Measurements from ENCODE around the gene POLR3E.

The POLR3E gene

GRCh38 chr16:22322741-22323140, 25.5 kb downstream of the POLR3E start:
- no peak overlapping the region for H3K18ac ChIP-seq (ENCODE audit: low read depth in 1 of 2, low read length in 2 of 2)
- no peak overlapping the region for H3K4ac ChIP-seq (ENCODE audit: low read depth in 1 of 2, low read length in 2 of 2)
- no peaks in the 10 kb centered on the region for H3K9me3 ChIP-seq (ENCODE audit: control insufficient read depth, low read length)
- no peak overlapping the region for H2BK120ac ChIP-seq (ENCODE audit: low read depth, low read length)
- no peak for DNase-seq
- H3K27ac ChIP-seq (ENCODE audit: low read length, poor library complexity, severe bottlenecking), result no peak overlapping the region
- H3K23ac ChIP-seq (ENCODE audit: low read length in 2 of 2), result no peak overlapping the region
- peaks cover 41% of the 10 kb centered on the region for H3K79me1 ChIP-seq (replicated peaks; ENCODE audit: low read length, poor library complexity, severe bottlenecking)
- no peaks in the 10 kb centered on the region for H3K27me3 ChIP-seq (ENCODE audit: control insufficient read depth in 1 of 2, insufficient read depth in 1 of 2, low read length in 2 of 2)
- no peak overlapping the region for H4K8ac ChIP-seq (ENCODE audit: low read length)
- no peak overlapping the region for H2AK5ac ChIP-seq (ENCODE audit: low read length, severe bottlenecking)
- WGBS, result 98% methylated on average over 16 of the region's 17 CpGs
- H3K9ac ChIP-seq (ENCODE audit: low read length), result no peak overlapping the region
- no peak overlapping the region for H3K4me2 ChIP-seq (ENCODE audit: low read length, poor library complexity, severe bottlenecking)
- H2BK5ac ChIP-seq (ENCODE audit: low read depth, low read length, poor library complexity, severe bottlenecking), result no peak overlapping the region
- H3K4me3 ChIP-seq (ENCODE audit: insufficient read depth in 1 of 2, low read depth in 1 of 2, low read length in 2 of 2), result no peak overlapping the region
- peaks cover 69 to 75% of the 10 kb centered on the region in 2 experiments for H3K36me3 ChIP-seq (ENCODE audit: control insufficient read depth in 1 of 2, insufficient read depth in 2 of 2, low read depth in 1 of 2, low read length in 2 of 2)
- H2BK15ac ChIP-seq (ENCODE audit: low read depth, poor library complexity, severe bottlenecking), result no peak overlapping the region
- H2AFZ ChIP-seq (ENCODE audit: low read depth, low read length), result no peak overlapping the region
- peaks cover 2% of the 10 kb centered on the region for H3K4me1 ChIP-seq (ENCODE audit: control insufficient read depth, insufficient read depth, low read depth, low read length)
- H4K91ac ChIP-seq (ENCODE audit: low read length), result no peak overlapping the region
- H3K14ac ChIP-seq (ENCODE audit: low read length in 2 of 2), result no peak overlapping the region
- H2BK12ac ChIP-seq (ENCODE audit: low read length in 2 of 2), result no peak overlapping the region

DNA sequence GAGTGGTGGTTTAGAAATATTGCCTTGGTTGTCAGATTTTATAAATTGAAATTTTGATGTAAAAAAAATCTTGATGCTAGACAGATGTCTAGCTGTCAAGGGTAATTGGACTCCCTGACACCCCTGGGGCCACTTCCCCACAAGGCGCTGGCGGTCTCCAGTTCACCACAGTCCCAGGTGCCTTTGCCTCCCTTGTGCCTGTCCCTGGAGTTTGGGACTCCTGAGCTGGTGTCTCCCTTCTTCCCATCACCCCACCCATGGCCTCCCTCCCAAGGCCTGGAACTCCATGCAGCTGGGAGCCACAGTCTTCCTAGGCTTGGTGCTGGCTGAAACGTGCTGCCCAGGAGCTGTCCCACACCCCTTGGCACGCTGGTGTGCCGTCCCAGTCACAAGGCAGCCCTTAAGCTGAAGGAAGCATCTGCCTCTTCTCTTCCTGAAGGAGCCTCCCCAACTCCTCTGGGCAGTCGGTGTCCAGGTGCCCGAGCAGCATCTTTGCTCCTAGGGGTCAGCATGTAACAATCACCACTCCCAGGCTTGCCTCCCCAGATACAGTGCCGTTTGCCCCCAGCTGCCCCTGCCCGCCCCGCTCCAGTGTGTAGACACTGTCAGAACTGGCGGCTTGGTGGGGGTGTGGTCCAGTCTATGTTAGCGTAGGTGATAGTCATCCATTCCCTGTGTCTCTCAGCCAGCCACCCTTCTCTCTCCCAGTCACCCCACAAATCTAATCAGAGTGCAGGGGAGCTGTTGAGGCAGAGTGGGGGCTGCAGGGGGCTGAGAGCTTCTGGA, 26.2 kb downstream of the POLR3E start:
- peaks cover 2% of the 10 kb centered on the region for H3K4me1 ChIP-seq (ENCODE audit: control insufficient read depth, insufficient read depth, low read depth, low read length)
- DNase-seq, result no peak
- H3K18ac ChIP-seq (ENCODE audit: low read depth in 1 of 2, low read length in 2 of 2), result no peak overlapping the region
- H2BK5ac ChIP-seq (ENCODE audit: low read depth, low read length, poor library complexity, severe bottlenecking), result no peak overlapping the region
- peak overlapping the region in 1 of 2 experiments; percentile 63 for H3K14ac ChIP-seq (ENCODE audit: low read length in 2 of 2)
- no peak overlapping the region for H3K4me2 ChIP-seq (ENCODE audit: low read length, poor library complexity, severe bottlenecking)
- H3K79me1 ChIP-seq (replicated peaks; ENCODE audit: low read length, poor library complexity, severe bottlenecking), result peaks cover 44% of the 10 kb centered on the region
- no peak overlapping the region for H3K4ac ChIP-seq (ENCODE audit: low read depth in 1 of 2, low read length in 2 of 2)
- no peak overlapping the region for H3K27ac ChIP-seq (ENCODE audit: low read length, poor library complexity, severe bottlenecking)
- no peak overlapping the region for H2BK12ac ChIP-seq (ENCODE audit: low read length in 2 of 2)
- H4K8ac ChIP-seq (ENCODE audit: low read length), result no peak overlapping the region
- H3K36me3 ChIP-seq (ENCODE audit: control insufficient read depth in 1 of 2, insufficient read depth in 2 of 2, low read depth in 1 of 2, low read length in 2 of 2), result peaks cover 71 to 77% of the 10 kb centered on the region in 2 experiments
- H3K9me3 ChIP-seq (ENCODE audit: control insufficient read depth, low read length), result no peaks in the 10 kb centered on the region
- no peak overlapping the region for H3K23ac ChIP-seq (ENCODE audit: low read length in 2 of 2)
- no peak overlapping the region for H2BK15ac ChIP-seq (ENCODE audit: low read depth, poor library complexity, severe bottlenecking)
- H2AFZ ChIP-seq (ENCODE audit: low read depth, low read length), result no peak overlapping the region
- H3K4me3 ChIP-seq (ENCODE audit: insufficient read depth in 1 of 2, low read depth in 1 of 2, low read length in 2 of 2), result no peak overlapping the region
- H4K91ac ChIP-seq (ENCODE audit: low read length), result no peak overlapping the region
- H3K27me3 ChIP-seq (ENCODE audit: control insufficient read depth in 1 of 2, insufficient read depth in 1 of 2, low read length in 2 of 2), result no peaks in the 10 kb centered on the region
- no peak overlapping the region for H3K9ac ChIP-seq (ENCODE audit: low read length)
- 98% methylated on average over 6 of the region's 12 CpGs for WGBS
- no peak overlapping the region for H2BK120ac ChIP-seq (ENCODE audit: low read depth, low read length)
- no peak overlapping the region for H2AK5ac ChIP-seq (ENCODE audit: low read length, severe bottlenecking)

DNA sequence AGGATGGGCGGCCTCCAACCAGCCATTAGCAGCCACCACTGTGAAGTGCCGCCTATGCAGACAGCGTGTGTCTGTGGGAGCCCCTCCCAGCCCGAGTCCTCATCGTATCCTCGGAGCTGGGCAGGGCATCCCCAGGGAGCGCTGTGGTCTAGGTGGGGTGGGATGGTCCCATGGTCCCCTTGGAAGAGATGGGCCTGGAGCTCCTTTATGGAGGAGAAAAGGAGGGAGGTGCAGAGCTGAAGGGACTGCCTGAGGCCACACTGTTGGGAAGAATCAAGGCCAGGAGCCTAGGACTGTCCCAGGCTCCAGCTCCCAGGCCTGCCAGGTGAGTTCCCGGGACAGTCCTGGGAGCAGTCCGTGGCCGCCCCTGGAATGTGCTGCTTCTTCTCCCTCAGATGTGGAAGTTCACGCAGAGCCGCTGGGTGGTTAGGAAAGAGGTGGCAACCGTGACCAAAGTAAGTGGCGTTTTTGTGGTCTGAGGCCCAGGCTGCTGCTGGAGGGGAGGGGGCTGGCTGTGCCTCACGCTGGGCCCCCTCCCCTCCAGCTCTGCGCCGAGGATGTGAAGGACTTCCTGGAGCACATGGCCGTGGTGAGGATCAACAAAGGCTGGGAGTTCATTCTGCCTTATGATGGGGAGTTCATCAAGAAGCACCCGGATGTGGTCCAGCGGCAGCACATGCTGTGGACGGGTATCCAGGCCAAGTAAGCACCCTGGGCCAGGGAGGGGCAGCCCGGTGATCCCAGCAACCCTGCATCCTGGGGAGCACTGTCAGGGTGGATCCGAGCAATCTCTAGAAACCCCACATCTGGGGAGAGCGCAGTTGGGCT, 27.0 kb downstream of the POLR3E start:
- DNase-seq, result no peak
- H3K27me3 ChIP-seq (ENCODE audit: control insufficient read depth in 1 of 2, insufficient read depth in 1 of 2, low read length in 2 of 2), result no peaks in the 10 kb centered on the region
- no peak overlapping the region for H2AK5ac ChIP-seq (ENCODE audit: low read length, severe bottlenecking)
- no peak overlapping the region for H2BK12ac ChIP-seq (ENCODE audit: low read length in 2 of 2)
- H3K18ac ChIP-seq (ENCODE audit: low read depth in 1 of 2, low read length in 2 of 2), result no peak overlapping the region
- no peaks in the 10 kb centered on the region for H3K9me3 ChIP-seq (ENCODE audit: control insufficient read depth, low read length)
- WGBS, result 94% methylated on average over 24 of the region's 24 CpGs
- no peak overlapping the region for H2BK15ac ChIP-seq (ENCODE audit: low read depth, poor library complexity, severe bottlenecking)
- no peak overlapping the region for H3K4ac ChIP-seq (ENCODE audit: low read depth in 1 of 2, low read length in 2 of 2)
- no peak overlapping the region for H3K14ac ChIP-seq (ENCODE audit: low read length in 2 of 2)
- peaks cover 2% of the 10 kb centered on the region for H3K4me1 ChIP-seq (ENCODE audit: control insufficient read depth, insufficient read depth, low read depth, low read length)
- H4K8ac ChIP-seq (ENCODE audit: low read length), result no peak overlapping the region
- no peak overlapping the region for H2BK5ac ChIP-seq (ENCODE audit: low read depth, low read length, poor library complexity, severe bottlenecking)
- no peak overlapping the region for H3K4me2 ChIP-seq (ENCODE audit: low read length, poor library complexity, severe bottlenecking)
- H4K91ac ChIP-seq (ENCODE audit: low read length), result no peak overlapping the region
- peaks cover 72 to 77% of the 10 kb centered on the region in 2 experiments for H3K36me3 ChIP-seq (ENCODE audit: control insufficient read depth in 1 of 2, insufficient read depth in 2 of 2, low read depth in 1 of 2, low read length in 2 of 2)
- no peak overlapping the region for H3K9ac ChIP-seq (ENCODE audit: low read length)
- H3K79me1 ChIP-seq (replicated peaks; ENCODE audit: low read length, poor library complexity, severe bottlenecking), result peaks cover 45% of the 10 kb centered on the region
- H2AFZ ChIP-seq (ENCODE audit: low read depth, low read length), result no peak overlapping the region
- H3K23ac ChIP-seq (ENCODE audit: low read length in 2 of 2), result no peak overlapping the region
- H2BK120ac ChIP-seq (ENCODE audit: low read depth, low read length), result no peak overlapping the region
- no peak overlapping the region for H3K27ac ChIP-seq (ENCODE audit: low read length, poor library complexity, severe bottlenecking)
- H3K4me3 ChIP-seq (ENCODE audit: insufficient read depth in 1 of 2, low read depth in 1 of 2, low read length in 2 of 2), result no peak overlapping the region
